Breast epithelium (tissue), 3 donors: ENCODE measurements around the gene CFAP58.

Source experiments
- POLR2A ChIP-seq: fragments of 450-650 bp; IDR thresholded peaks from one replicate; pipeline ENCODE4 v1.6.1; 2016; ENCODE audit warnings: antibody characterized with exemption, mild to moderate bottlenecking, moderate library complexity
- TF ChIP-seq, protein P1 (sequence below), 3 donors: fragments of 450-650 bp; IDR thresholded peaks; one replicate each; pipeline ENCODE4 v1.5.1; 2016 to 2017; ENCODE audit warnings: antibody characterized with exemption in 3 of 3, mild to moderate bottlenecking in 3 of 3, moderate library complexity in 3 of 3

DNA sequence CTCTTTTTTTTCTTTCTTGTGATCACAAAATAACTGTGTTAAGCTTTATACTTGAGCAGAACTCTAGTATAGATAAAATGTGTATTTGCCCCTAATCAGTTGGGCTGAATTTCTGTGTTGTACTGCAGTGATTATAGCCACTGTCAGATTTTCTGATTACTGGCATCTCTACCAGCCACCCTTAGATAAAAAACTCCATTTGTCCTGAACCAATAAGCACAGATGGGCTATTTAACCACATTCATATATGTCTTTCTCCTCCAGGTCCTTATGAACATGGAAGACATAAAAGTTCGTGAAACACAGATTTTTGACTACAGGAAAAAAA lies 38.3 kb downstream of the CFAP58 start:
- TF ChIP-seq, protein P1, sequence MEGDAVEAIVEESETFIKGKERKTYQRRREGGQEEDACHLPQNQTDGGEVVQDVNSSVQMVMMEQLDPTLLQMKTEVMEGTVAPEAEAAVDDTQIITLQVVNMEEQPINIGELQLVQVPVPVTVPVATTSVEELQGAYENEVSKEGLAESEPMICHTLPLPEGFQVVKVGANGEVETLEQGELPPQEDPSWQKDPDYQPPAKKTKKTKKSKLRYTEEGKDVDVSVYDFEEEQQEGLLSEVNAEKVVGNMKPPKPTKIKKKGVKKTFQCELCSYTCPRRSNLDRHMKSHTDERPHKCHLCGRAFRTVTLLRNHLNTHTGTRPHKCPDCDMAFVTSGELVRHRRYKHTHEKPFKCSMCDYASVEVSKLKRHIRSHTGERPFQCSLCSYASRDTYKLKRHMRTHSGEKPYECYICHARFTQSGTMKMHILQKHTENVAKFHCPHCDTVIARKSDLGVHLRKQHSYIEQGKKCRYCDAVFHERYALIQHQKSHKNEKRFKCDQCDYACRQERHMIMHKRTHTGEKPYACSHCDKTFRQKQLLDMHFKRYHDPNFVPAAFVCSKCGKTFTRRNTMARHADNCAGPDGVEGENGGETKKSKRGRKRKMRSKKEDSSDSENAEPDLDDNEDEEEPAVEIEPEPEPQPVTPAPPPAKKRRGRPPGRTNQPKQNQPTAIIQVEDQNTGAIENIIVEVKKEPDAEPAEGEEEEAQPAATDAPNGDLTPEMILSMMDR (IDR thresholded peaks at IDR 0.05), result no peak
- no peak for TF ChIP-seq POLR2A
